Endothelial cell of umbilical vein (primary cell): ENCODE results near the gene B4GALNT4. TPM values are rescaled to one million over a fixed set of nuclear protein-coding genes. Genes with fewer than 3 reads are reported as not detected.

Experiments
- BruUV-seq: library from RNA; stranded (reverse); fragments of 400-500 nt; replicated peaks from 2 replicates; lab custom pipeline; 2021; lab: Mats Ljungman, UMichigan
- CTCF ChIA-PET: fragments of 300-600, 350-600 bp; sonication (Branson Sonifier 250); formaldehyde crosslinking; loops from one replicate; lab custom pipeline; 2021; ENCODE audit warnings: antibody characterized with exemption, inconsistent platforms; lab: Charles Lee
- POLR2A ChIA-PET: fragments of 300-600, 350-600 bp; sonication (Branson Sonifier 250); formaldehyde crosslinking; loops from one replicate; lab custom pipeline; 2021; ENCODE audit warnings: antibody characterized with exemption, inconsistent platforms; lab: Charles Lee
- DNase-seq: peaks from one replicate; pipeline ENCODE4 v3.0.0-alpha.2; 2011; ENCODE audit warnings: low read depth, low spot score
- FAIRE-seq: peaks from 2 replicates; lab custom pipeline; 2011; peaks lifted over from hg19 to GRCh38; lab: Jason Lieb, UNC
- H2AFZ ChIP-seq: 2 replicates; pipeline ENCODE4 v1.6.0; 2012; ENCODE audit warnings: low read depth, low read length, control low read depth, inconsistent platforms
- H3K27ac ChIP-seq: 2 replicates; pipeline ENCODE4 v1.5.1; 2011; ENCODE audit warnings: low read depth, mild to moderate bottlenecking, control low read depth, low read length, moderate library complexity; ENCODE audit not compliant: insufficient read depth
- H3K27me3 ChIP-seq, 2 experiments: 2 replicates each; pipeline versions ENCODE4 v1.6.0 to v1.6.1; 2011; ENCODE audit warnings: low read length in 2 of 2, mixed read lengths in 1 of 2; ENCODE audit not compliant: control insufficient read depth in 2 of 2, insufficient read depth in 2 of 2
- H3K36me3 ChIP-seq, 2 experiments: 2 replicates in 1 of 2; 3 replicates in 1 of 2; pipeline ENCODE4 v1.5.1; 2011; ENCODE audit warnings: low read length in 2 of 2, mild to moderate bottlenecking in 1 of 2, moderate library complexity in 1 of 2; ENCODE audit not compliant: control insufficient read depth in 2 of 2, insufficient read depth in 2 of 2; ENCODE audit errors: extremely low read depth in 1 of 2
- H3K4me1 ChIP-seq: 3 replicates; pipeline ENCODE4 v1.5.1; 2011; ENCODE audit warnings: mild to moderate bottlenecking, low read length; ENCODE audit not compliant: control insufficient read depth, insufficient read depth; ENCODE audit errors: extremely low read depth
- H3K4me2 ChIP-seq: 2 replicates; pipeline ENCODE4 v1.6.1; 2011; ENCODE audit warnings: low read length, control low read depth, mixed read lengths; ENCODE audit not compliant: insufficient read depth
- H3K4me3 ChIP-seq, 3 experiments: fragments of 200-600 bp in 1 of 3; sonication (generic), shearing (Covaris generic) in 1 of 3; replicated peaks in 1 of 3; 2 replicates each; pipeline ENCODE4 v1.5.1; 2011 to 2016; ENCODE audit warnings: control low read depth in 3 of 3, low read length in 3 of 3, mild to moderate bottlenecking in 2 of 3, inconsistent platforms in 1 of 3, low read depth in 1 of 3, moderate library complexity in 1 of 3; ENCODE audit not compliant: insufficient read depth in 1 of 3
- H3K79me2 ChIP-seq: 2 replicates; pipeline ENCODE4 v1.6.0; 2012; ENCODE audit warnings: low read length, inconsistent platforms; ENCODE audit not compliant: control insufficient read depth, insufficient read depth
- H3K9ac ChIP-seq: replicated peaks from 2 replicates; pipeline ENCODE3; 2011; ENCODE audit warnings: low read length, control low read depth; ENCODE audit not compliant: insufficient read depth; ENCODE audit errors: extremely low read depth
- H3K9me1 ChIP-seq: replicated peaks from 3 replicates; pipeline ENCODE4 v1.6.0; 2011; ENCODE audit warnings: mild to moderate bottlenecking, low read length; ENCODE audit not compliant: control insufficient read depth, insufficient read depth; ENCODE audit errors: extremely low read depth
- H3K9me3 ChIP-seq: replicated peaks from 2 replicates; pipeline ENCODE4 v1.5.1; 2012; ENCODE audit warnings: low read length, inconsistent platforms; ENCODE audit not compliant: control insufficient read depth, insufficient read depth
- H4K20me1 ChIP-seq: replicated peaks from 2 replicates; pipeline ENCODE3; 2011; ENCODE audit warnings: mild to moderate bottlenecking, low read length; ENCODE audit not compliant: control insufficient read depth, insufficient read depth; ENCODE audit errors: extremely low read depth
- CTCF ChIP-seq, 2 donors: IDR thresholded peaks; 1 replicate in 1 of 2; 2 replicates in 1 of 2; pipeline ENCODE4 v1.5.1; 2011; ENCODE audit warnings: low read length in 2 of 2, mild to moderate bottlenecking in 2 of 2, moderate library complexity in 2 of 2, control low read depth in 1 of 2, inconsistent platforms in 1 of 2, low read depth in 1 of 2; ENCODE audit not compliant: insufficient read depth in 1 of 2; ENCODE audit errors: extremely low read depth in 1 of 2
- MAX ChIP-seq: IDR thresholded peaks from 2 replicates; pipeline ENCODE4 v1.6.1; 2011; ENCODE audit not compliant: insufficient read depth, insufficient read length
- MYC ChIP-seq: IDR thresholded peaks from one replicate; pipeline ENCODE4 v1.6.1; 2011; ENCODE audit warnings: mild to moderate bottlenecking, low read depth, low read length
- POLR2A ChIP-seq: IDR thresholded peaks from 2 replicates; pipeline ENCODE4 v1.6.1; 2012; ENCODE audit warnings: low read depth, mild to moderate bottlenecking, control low read depth, low read length
- POLR2AphosphoS5 ChIP-seq: IDR thresholded peaks from 2 replicates; pipeline ENCODE4 v1.6.1; 2012; ENCODE audit warnings: low read depth, mild to moderate bottlenecking, control low read depth, low read length, moderate library complexity; ENCODE audit not compliant: insufficient read depth
- dilution Hi-C: fragments of 300-500 bp; cut with MboI; formaldehyde crosslinking; loops from one replicate; pipeline ENCODE4 v1.15.0; 2019; ENCODE audit warnings: low sequenced_read_pairs; ENCODE audit not compliant: extremely low pct_ligation_motif_present
- intact Hi-C: fragments of 100-400 bp; cut with micrococcal nuclease; formaldehyde crosslinking; loops from one replicate; pipeline ENCODE4 v1.10.0; 2022
- polyA plus RNA-seq, 4 experiments: library from polyadenylated mRNA; depleted of rRNA in 3 of 4; stranded (reverse) in 3 of 4; unstranded in 1 of 4; fragments of >200 nt; gene quantifications; 2 replicates each; pipeline versions ENCODE4 v1.2.1 to v1.2.3, GENCODE V29; 2011 to 2012; ENCODE audit warnings: missing spikeins in 1 of 4
- total RNA-seq: library from RNA; stranded (reverse); gene quantifications from 2 replicates; pipeline ENCODE4 v1.2.3, GENCODE V29; 2021

The B4GALNT4 gene
- total and polyA plus RNA-seq, 2 donors (not counting 3 experiments of a cell fraction or from before 2014, with no cell fraction given): 9.2 to 9.6 TPM

- Histone ChIP-seq H3K79me2 (no peaks in the 10 kb centered on the region), H3K27me3 (no peaks in the 10 kb centered on the region), H3K9me3 (no peaks in the 10 kb centered on the region), H2AFZ (no peak overlapping the region), H3K27ac (no peak overlapping the region), H4K20me1 (no peaks in the 10 kb centered on the region), H3K4me3 (no peak overlapping the region), H3K4me2 (no peak overlapping the region), H3K36me3 (no peaks in the 10 kb centered on the region), H3K9ac (no peak overlapping the region), H3K9me1 (no peaks in the 10 kb centered on the region), H3K4me1 (peaks cover 25% of the 10 kb centered on the region)
- intact Hi-C loops (no loop called here), dilution Hi-C loops (no loop called here)
- ChIA-PET CTCF (interaction anchor here (1.1 kb wide), 1 partner anchor 24 kb away, joined by 3 read pairs; no protein-coding TSS in a partner anchor), POLR2A (no interaction called here)
- TF ChIP-seq POLR2A (no peak), MYC (no peak), MAX (no peak), POLR2AphosphoS5 (no peak), CTCF (IDR thresholded peaks at IDR 0.05; ENCODE audit: extremely low read depth in 1 of 2, insufficient read depth in 1 of 2, low read depth in 1 of 2, low read length in 2 of 2) (no peak)
- FAIRE-seq: no peak
- no TSS peak for BruUV-seq
- no peak for DNase-seq
Observed at GRCh38 chr11:331358-332060, 37.8 kb upstream of the B4GALNT4 start.
